GM04504 (cell line): Measurements from ENCODE around the gene CLSTN2.
A peak's percentile ranks its signal among the peaks of the same experiment; 100 is the strongest.

Experiments
- DNase-seq: peaks from one replicate; pipeline ENCODE4 v3.0.0-alpha.2; 2012; ENCODE audit warnings: low read depth

CLSTN2 gene

DNA sequence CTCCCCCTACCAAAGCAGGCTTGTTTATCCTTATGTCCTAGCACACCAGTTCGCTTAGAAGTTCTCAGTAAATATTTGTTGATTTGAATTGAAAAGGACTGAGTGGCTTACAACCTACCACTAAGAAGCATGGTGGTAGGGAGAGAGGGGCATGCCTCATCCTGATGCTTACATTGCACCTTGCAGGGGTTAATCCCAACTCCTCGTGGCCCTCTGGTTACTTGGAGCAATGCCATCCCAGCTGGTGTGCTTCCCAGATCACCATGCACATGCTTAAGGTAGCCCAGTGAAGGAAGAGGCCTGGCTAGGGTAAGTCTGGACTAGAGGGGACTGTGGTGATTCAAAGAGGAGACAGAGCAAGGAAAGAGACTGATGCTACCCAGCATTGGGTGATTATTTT lies 253.3 kb downstream of the CLSTN2 start:
- DNase-seq: no peak

DNA sequence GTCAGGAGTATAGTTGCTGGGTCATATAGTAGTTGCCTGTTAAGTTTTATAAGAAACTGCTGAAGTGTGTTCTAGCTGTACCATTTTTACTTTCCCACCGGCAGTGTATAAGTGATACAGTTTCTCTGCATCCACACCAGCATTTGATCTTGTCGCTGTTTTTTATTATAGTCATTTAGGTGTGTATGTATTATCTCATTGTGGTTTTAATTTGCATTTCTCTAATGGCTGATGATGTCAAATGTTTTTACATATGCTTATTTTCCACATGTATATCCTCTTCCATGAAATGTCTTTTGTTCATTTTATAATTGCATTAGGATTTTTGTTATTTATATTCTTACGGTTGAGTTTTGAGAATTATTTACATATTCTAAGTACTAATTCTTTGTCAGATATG lies 254.3 kb downstream of the CLSTN2 start:
- no peak for DNase-seq

DNA sequence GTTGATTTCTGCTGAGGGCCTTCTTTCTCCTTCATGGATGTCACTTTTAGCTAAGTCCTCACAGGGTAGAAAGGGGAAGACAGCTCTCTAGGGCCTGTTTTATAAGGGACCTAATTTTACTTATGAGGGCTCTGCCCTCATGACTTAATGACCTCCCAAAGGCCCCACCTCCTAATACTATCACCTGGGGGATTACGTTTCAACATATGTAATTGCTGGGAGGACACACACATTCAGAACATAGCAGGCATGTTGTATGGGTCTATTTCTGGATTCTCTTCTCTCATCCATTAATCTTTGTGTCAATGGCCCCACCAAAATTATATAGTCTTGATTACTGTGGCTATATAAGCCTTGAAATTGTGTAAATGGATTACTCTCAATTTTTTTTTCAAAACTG lies 255.0 kb downstream of the CLSTN2 start:
- DNase-seq: no peak

DNA sequence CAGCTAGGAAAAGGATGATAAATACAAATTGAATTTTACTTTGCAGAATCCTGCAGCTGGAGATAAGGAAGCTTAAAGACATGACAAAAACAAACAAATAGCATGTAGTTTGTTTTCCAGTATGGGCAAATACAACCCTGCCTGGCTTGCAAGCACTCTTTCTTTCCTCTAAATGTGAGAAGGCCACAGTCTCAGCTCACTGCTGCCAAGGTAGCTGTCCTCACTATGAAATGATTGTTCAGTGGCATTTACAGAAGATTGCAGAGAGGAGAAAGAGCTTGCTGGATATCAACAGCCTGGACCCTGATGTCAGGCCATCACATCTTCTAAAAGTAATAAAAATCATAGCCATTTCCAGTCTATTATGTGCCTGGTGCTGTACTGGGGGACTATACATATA lies 262.0 kb downstream of the CLSTN2 start:
- DNase-seq: no peak

DNA sequence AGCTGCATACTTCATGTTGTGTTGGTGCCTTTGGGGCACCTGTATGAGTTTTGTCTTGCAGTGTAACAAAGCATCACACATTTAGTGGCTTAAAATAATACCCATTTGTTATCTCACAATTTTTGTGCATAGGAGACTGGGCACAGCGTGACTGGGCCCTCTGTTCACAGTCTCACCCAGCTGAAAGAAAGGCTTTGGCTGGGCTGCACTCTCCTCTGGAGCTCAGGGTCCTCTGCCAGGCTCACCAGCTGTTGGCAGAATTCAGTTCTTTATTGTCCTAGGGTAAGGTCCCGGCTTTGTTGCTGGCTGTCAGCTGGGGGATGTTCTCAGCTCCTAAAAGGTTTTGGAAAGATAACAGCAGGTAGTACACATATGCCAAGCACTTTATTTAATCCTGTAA lies 263.3 kb downstream of the CLSTN2 start:
- DNase-seq: no peak

DNA sequence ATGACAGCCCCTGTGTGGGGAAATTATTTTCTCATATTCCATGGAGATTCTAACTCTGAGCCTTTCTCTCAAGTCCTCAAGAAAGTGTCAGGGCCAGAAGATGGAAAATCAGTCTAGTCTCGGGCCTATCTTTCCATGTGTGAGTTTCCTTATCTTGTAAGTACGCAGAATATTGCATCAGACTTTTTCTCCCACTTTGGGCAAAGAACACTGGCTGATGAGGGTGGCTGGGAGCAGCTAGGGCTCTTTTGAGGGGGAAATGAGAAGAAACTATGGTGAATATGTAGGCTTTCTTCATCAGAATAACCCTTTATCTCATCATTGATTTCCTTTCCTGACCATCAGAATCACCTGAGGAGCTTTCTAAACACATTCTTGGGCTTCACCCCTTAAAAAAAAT lies 264.0 kb downstream of the CLSTN2 start:
- no peak for DNase-seq

DNA sequence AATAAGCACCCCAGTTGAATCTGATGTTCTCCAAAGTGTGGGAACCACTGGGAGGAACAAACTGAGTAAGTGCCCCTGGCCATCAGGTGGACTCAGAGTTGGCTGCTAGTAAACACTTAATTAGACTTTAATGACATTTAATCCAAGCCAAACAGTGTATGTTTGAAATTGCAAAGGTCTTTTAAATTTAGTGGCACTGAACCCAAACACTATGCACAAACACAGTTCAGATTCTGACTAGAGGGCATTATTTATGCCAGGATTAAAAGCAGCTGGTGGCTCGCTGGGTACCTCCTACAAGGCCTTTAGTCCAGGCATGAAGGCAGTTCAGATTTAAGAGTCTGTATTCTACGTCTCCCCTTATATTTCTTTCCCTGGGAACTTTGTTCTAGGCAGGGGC lies 264.8 kb downstream of the CLSTN2 start:
- DNase-seq: no peak

DNA sequence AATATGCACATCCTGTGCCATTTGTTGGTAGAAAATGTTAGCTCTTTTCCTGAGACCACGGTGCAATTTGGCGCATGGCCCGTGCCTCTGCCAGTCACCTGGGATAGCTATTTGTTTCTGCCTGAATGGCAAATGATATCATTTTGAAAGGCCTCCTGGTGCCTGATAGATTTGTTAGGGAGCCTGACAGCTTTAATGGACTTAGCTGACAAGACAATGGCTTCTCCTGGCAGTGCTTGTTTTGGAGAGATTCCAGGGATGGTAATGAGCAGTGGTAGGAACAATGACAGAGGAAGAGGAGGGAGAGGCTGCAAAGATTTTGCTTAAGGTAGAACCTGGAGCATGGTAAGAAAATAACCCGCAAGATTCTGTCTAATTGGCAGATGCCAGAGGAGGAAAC lies 268.5 kb downstream of the CLSTN2 start:
- no peak for DNase-seq

DNA sequence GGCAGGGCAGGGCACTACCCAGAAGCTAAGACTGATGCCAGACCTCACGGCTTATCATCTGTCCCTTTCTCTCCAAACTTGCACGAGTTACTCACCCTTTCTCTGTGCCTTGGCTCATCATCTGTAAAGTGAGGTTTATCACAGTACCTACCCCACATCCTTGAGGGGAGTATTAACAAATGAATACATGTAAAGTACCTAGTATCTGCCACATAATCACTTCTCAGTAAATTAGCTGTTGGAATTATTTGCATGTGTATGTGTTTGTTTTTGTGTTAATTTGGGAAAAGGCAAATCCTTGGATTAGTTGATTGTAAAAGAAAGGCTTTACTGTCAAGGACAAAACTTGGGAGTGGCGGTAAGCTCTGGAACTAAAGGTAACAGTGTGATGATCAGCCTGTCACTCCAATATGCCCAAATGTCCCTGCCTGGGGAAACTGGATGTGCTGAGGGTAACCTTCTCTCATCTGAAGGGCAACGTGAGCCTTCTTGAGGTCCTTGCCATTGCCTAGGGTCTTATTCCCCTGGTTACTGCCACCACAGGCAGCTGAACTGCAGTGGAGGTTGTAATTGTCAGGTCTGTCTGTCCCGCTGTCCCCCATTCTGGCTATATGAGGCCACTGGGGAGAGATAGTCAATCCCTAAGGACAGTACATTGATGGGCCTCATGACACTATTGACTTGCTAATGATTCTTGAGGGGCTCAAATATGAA lies 269.4 kb downstream of the CLSTN2 start:
- DNase-seq: no peak

DNA sequence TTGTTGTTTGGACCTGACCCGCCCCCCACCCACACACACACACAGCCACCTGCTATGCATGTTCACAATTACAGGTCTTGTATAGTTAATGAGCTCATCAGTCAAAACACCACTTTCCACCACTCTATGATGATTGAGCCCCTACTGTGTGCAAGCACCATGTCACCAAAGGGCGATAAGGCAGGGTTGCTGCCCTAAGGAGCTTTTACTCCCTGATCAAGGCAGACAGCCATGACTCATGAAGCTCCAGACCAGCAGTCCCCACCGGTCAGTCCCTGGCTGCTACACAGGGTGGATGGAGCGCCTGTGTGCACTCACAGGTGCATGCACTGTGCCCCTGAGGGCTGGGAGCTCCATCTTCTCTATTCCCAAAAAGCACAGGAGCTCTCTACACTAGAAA lies 270.6 kb downstream of the CLSTN2 start:
- DNase-seq: no peak

DNA sequence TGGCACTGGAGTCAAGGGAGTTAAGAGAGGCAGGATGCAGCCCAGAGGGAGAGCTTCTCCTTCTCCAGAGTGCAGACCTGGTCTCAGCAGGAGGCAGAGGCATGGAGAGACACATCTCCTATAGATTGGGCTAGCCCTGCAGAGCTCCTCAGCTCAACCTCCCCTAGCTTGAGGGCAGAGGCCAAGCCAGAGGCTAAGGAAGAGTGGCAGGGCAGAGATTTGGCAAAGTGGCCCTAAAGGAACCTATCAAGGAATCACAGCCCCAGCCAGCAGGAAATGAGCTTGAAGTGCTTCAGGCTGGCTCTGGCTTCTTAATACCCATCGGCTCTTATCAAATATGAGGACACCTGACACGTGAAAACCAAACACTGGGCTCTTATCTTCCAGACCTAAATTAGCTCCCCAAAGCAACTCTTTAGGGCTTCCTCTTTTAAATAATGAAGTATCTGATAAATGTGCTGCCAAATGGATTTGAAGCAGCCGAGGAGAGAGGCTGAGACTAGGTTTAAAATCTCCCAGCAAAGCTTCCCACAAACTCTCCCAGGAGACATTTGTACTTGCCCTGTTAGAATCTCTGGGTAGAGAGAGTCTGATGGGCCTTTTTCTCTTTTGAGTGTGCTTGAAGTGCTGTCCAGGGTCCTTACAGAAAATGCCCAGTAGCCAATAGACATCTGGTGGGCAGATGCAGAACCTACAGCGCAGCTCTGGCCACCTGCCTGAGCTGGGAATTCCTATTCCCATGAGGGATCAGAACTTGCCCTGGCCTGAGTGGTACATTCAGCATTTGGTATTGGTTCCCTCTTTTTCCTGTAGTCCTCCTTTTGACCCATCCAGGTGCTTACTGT lies 271.4 kb downstream of the CLSTN2 start:
- peak; percentile 24 for DNase-seq

DNA sequence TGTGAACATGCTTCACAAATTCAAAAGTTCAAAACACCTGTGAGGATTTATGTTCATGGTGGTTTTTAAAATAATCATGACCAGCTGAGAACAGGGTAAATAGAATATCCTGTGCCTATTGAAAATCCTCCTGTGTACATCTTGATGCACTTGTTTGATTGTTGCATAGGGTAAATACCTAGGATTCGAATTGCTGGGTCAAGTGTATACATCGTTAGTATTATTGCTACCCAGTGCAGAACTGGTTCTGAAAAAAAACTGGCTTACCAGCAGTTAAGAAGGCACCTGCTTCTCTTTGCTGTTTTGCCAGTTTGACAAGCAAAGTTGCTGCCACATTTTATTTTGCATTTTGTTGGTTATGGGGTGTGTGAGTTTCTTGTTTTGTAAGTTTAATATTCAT lies 272.6 kb downstream of the CLSTN2 start:
- no peak for DNase-seq

DNA sequence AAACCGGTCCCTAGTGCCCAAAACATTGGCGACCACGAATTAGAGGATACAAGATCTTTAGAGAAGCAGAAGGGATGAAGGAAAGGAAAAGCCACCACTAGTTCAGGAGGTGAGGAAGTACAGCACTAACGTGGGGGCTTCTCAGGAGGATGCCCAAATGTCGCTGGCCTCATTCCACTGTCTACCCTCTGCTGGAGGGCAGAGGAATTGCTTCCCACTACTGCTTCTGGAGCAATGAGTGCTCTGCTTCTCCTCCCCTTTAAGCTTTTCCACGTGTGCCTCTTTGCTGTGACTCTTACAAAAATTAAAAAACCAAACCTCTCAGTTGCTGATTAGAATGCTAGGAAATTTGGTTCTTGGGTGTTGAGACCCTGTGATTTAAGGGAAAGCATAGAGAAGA lies 281.3 kb downstream of the CLSTN2 start:
- DNase-seq: no peak

DNA sequence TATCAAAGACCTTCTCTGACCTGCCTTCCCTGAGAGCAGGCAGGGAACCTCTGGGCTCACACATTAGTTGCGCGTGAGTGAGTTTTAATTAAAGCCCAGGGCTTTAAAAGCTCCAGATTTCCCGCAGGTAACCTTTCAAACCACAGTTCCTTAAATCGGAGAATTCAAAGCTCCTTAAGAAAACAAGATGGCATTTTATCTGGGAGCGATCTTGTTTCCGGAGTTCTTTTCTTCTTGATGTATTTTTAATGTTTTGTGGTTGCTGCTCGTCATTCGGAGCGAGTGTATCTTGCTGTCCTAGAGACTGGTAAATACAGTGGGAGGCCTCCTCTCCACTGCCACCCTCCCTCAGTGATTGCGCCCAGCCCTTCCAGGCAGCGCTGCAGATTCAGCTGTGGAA lies 284.3 kb downstream of the CLSTN2 start:
- no peak for DNase-seq

DNA sequence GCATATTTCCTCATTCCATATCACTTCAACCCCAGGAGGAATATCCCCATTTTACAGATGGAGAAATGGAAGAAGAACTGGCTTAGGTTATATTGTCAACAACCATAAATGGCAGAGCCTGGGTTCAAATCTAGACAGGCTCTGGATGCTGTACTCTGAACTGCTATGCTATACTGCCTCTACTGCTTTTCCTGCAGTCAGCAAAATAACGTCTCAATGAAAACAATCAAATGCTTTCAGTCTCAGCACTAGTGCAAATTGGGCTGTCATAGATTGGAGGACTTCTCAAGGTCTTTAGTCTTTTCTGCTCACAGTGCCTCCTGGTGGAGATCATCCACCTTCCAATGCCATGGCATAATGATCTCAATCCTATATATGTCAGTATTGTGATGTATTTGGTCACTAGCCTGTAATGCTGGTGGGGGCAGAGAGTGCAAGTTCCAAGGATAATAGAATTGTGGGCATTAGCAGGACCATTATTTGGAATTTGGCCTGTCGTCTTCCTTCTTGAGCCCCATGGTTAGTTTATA lies 285.0 kb downstream of the CLSTN2 start:
- no peak for DNase-seq

DNA sequence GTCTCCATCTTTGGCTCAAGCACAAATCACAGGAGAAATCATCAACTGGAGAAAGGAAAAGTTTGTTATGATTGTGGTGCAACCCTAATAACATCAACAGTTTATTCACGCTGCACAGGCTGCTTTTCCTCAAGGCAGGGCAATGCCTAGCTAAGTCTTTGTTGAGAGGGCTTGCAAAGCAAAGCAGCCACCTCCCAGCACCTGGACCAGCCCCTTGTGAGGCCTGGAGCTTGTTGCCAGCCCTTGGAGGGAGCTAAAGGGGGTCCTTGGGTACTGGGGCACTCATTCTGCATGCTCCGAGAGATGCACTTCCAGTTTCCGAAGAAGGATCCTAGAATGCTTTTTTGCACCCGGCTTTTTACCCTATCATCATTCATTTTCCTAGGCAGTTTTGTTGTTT lies 288.2 kb downstream of the CLSTN2 start:
- DNase-seq: no peak

DNA sequence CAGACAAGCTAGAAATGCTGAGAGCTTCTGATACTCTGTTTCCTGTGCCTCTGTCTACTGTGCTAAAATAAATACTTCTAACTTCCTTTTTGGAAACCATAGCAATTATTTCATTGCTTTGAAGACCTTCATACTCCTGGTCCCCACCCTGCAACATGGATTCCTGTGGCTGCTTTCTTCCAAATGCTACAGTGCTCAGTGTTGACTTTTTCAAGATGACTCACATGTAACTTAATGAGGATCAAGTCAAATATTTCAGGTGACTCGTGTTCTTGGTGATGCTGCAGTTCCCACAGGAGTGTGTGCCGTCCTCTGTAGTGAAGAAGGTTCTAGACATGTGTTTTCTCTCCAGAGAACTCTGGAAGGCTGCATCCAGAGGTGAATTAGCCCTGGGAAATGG lies 288.6 kb downstream of the CLSTN2 start:
- DNase-seq: no peak

DNA sequence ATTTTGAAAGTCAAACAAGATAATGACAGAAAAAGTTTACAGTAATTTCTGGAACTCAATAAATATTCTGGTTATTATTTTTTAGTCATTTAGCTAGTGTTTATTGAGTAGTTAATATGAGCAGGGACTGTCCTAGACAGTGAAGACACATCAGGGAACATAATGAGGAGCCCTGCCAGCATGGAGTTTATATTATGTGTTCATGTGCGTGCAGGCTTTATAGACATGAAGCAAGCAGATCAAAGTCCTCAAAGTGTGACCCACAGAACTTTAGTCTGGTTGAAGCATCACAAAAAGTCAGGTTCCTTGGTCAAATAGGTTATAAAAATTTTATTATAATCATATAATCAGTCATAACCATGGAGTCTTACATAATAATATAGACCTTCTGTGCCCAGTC lies 289.3 kb downstream of the CLSTN2 start:
- no peak for DNase-seq

DNA sequence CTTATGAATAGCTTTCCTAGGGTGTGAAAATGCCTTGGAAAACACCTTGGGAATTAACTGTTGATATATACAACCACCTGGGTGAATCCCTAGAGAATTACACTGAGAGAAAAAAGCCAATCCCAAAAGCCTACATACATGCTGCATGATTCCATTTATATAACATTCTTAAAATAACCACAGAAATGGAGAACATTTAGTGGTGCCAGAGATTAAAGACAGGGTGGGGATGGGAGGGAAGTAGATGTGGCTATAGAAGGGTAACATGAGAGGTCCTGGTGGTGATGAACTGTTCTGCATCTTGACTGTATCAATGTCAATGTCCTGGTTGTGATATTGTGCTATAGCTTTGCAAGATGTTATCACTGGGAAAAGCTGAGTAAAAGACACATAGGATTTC lies 291.0 kb downstream of the CLSTN2 start:
- DNase-seq: no peak

DNA sequence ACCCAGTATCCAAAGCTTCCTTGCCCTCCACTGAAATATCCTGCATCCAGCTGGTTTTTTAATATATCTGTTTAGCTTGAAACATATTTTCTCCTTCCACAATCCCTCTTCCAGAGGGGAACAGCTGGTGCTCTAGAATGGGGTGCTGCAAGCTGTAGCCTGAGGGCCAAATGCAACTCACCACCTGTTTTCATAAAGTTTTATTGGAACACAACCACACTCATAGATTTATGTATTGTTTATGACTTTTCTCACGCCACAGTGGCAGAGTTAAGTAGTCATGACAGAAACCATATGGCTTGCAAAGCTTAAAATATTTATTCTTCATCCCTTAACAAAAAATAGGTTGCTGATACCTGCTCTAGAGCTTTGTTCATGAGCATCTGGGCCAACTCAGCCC lies 298.7 kb downstream of the CLSTN2 start:
- DNase-seq: no peak

DNA sequence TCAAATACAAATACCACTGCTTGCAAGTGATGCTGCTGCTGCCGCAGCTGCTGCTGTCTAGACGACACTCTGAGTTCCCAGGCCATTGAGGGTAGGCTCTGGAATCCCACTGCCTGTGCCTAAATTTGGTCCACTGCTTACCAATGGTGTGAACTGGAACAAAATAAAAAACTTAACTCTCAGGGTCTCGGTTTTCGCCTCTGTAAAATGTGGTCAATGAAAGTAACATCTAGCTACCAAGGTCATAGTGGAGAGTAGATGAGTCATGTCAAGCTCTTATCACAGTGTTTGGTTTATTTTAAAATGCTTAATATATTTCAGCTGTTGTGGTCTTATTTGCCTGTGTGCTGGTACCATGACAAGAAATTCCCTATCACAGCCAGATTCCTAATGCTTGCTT lies 299.3 kb downstream of the CLSTN2 start:
- no peak for DNase-seq

DNA sequence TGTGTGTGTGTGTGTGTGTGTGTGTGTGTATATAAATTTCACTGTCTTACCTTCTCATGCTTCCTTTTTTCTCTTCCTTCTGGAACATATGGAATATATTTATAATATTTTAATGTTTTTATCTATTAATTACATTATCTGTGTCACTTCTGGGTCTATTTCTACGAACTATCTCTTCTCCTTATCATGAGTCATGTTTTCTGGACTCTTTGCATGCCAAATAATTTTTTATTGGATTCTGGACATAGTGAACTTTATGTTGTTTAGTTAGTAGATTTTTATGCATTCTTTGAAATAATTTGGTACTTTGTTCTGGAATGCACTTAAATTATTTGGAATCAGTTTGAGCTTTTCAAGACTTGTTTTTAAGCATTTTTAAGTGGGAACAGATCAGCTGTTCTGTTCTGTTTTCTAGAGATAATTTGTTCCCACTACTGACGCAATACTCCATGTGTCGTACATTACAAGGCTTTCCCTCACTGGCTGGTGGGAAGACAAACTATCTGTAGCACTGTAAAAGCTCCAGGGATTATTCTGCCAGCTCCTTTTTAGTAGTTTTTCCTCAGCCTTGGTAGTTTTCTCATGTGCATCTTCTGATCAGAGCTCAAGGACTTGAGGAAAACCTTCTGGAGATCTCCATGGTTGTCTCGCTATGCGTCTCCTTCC lies 302.0 kb downstream of the CLSTN2 start:
- DNase-seq: no peak
